ENCODE data around the gene CCDC7.
"Not testable (repeated sequence)": the region's sequence is repeated elsewhere in the genome, so short reads cannot be mapped to it uniquely, and the experiment has no call there.

Gene CCDC7

DNA sequence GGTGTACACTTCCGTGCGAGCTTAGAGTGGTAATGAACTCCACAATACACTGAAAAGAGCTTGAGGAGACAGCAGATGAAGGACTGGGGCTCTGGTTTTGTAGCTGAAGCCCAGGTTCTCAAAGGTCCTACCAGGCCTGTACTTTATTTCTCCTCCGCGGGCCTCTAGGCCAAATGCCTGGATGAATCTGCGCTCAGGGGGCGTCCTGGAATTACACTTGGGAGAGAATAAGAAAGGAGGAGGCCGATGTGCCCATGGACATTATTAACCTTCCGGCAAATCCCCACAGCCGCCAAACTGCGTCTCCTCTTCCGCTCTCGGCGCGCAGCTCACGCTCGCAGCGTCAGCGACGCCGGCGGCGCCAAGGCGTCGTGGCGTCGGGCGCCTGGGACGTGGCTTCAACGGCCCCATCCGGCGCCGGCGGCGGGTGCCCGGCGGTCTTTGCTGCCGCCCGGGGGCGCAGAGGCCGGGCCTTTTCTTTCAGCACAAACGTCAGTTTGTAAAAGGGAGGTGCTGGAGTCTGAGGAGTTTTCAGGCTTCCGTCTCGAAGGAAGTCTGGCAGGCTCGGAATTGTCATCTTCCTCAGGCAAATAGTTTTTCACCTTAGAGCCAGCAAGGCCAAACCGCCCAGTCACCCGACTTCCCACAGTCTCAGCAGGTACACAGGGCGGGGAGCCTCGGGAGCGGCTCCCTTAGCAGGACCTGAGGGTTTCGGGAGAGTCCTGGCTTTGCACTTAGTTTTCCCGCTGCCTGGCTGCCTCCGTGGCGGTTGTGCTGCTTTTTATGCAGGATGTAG lies at the start of gene CCDC7:
CCDC7 (plus strand) TSS at position 401 of the 796 bp plus-strand sequence. CDS start 5,503 bp downstream, outside the sequence.
- peak; percentile 87 to 88 for DNase-seq

DNA sequence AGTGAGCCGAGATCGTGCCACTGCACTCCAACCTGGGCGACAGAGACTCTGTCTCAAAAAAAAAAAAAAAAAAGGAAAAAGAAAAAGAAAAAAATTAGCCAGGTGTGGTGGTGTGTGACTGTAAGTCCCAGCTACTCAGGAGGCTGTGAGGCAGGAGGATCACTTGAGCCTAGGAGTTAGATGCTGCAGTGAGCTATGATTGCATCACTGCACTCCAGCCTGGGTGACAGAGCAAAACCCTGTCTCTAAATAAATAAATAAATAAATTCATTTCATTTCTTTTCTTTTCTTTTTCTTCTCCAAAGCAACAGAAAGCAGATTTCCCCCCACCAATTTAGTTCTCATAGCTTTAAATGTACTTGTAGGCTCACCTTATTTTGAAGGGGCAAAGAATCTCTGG lies 48.8 kb upstream of the CCDC7 start:
- not testable (repeated sequence) for DNase-seq

DNA sequence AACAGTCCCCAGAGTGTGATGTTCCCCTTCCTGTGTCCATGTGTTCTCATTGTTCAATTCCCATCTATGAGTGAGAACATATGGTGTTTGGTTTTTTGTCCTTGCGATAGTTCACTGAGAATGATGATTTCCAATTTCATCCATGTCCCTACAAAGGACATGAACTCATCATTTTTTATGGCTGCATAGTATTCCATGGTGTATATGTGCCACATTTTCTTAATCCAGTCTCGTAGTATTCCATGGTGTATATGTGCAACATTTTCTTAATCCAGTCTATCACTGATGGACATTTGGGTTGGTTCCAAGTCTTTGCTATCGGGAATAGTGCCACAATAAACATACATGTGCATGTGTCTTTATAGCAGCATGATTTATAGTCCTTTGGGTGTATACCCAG lies 46.2 kb upstream of the CCDC7 start:
- DNase-seq = not testable (repeated sequence)

GRCh38 chr10:32400961-32401360 lies 45.0 kb upstream of the CCDC7 start:
- no peak for DNase-seq

DNA sequence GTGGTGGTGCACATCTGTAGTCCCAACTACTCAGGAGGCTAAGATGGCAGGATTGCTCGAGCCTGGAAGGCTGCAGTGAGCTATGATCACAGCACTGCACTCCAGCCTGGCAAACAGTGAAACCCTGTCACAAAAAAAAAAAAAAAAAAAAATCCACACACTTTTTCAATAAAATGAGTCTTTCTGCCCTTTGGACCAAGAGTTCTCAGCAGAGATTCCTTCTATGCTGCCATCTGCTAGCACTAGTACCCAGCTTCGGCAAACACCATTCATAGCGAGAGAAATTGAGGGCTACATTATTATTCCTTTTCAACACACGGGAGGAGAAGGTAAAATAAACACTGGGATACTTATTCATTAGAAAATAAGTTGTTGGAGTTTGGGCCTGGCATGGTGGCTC lies 43.4 kb upstream of the CCDC7 start:
- no peak for DNase-seq

DNA sequence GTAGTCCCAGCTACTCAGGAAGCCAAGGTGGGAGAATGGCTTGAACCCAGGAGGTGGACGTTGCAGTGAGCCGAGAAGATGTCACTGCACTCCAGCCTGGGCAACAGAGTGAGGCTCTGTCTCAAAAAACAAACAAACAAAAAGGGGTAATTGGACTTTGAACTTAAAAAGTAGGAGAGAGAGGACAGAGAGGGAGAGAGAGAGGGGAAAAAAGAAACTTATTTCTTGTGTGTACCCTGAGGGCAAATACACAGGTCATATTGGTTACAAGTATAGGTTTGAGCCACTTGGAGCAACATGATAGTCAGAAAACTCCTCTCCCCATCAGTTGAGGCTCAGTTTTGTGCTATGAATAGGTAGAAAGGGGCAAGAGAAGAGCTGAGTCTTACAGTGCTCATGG lies 42.8 kb upstream of the CCDC7 start:
- no peak for DNase-seq

DNA sequence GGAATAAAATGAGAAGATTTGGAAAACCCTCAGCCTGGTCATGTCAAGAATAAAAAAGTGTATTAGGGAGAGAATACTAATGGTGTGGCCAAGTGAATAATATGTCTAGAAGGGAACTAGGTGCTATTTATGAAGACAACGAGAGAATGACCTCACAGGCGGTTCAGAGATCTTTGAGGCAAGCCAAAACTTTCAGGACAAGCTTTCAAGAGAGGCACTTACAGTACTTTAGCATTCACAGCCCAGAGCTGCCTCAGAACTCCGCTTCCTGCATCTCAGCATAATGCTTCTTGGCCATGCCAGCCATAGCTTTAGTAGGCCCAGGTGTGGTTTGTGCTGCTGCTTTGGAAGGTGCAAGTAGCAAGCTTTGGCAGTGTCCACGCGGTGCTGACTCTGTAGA lies 37.2 kb upstream of the CCDC7 start:
- no peak for DNase-seq

GRCh38 chr10:32409741-32410140 lies 36.2 kb upstream of the CCDC7 start:
- DNase-seq = no peak

- no peak for DNase-seq
Observed at GRCh38 chr10:32410569-32410968, 35.4 kb upstream of the CCDC7 start.

GRCh38 chr10:32411797-32412498 lies 34.0 kb upstream of the CCDC7 start:
- DNase-seq = no peak

DNA sequence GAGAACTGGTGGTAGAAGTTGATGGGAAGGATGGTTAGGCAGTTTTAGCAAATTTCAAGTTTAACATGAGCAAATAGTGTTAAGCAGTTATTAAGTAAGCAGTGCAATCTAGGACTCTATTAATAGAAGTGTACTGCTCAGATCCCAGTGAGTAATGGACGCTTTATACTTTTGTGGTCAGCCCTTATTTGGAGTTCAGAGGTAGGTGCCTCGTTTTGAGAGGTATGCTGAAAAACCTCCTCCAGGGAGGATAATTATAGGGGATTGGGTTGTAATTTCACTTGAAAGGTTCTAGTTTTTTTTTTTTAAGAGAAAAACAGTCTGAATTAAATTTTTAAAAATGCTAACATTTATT lies 33.5 kb upstream of the CCDC7 start:
- no peak for DNase-seq

DNA sequence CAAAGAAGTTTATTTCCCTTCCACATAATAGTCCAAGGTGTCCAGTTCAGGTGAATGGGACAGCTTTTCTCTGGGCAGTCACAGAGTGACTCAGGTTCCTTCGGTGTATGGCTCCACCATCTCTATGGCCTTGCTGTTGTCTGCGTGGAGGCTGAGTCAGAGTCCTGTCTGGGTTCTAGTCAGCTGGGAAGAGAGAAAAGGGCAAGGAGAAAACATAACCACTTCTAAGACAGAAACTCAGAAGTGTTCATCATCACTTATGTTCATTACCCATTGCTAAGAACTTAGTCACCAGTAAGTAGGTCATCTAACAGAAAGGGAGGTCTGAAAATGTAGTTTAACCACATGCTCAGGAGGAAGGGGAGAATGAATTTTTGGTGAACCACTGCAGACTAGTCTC lies 32.4 kb upstream of the CCDC7 start:
- DNase-seq = no peak

- DNase-seq = no peak
Observed at GRCh38 chr10:32415361-32415760, 30.6 kb upstream of the CCDC7 start.

DNA sequence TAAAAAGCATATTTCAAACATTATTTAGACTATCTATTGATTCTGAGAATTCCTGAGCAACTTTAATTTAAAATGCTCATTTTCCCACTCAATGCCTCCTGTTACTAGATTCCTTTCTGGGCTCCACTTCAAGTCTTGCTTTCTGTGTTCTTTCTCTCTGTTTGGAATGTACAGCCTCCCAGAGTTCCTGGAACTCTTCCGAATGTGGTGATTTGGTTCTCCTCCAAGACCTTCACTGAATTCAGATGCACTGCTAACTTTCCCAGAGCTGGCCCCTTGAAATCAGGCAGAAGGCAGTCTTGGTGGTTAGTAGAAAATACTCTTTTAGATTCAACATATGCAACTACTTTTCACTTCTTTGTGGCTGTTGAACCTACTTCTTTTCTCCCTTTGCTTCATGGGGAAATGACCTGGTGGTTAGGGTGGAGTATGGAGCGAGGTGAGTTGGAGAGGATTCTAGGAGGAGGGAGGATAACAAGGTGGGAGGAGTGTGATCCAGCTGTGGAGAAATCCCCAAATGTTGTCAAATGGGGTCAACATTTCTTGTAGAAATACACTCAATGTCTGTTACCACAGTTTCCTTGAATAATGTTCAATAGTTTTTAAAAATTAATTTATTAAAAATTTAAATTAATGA lies 27.9 kb upstream of the CCDC7 start:
- DNase-seq = no peak

- no peak for DNase-seq
Observed at GRCh38 chr10:32418572-32418971, 27.4 kb upstream of the CCDC7 start.

DNA sequence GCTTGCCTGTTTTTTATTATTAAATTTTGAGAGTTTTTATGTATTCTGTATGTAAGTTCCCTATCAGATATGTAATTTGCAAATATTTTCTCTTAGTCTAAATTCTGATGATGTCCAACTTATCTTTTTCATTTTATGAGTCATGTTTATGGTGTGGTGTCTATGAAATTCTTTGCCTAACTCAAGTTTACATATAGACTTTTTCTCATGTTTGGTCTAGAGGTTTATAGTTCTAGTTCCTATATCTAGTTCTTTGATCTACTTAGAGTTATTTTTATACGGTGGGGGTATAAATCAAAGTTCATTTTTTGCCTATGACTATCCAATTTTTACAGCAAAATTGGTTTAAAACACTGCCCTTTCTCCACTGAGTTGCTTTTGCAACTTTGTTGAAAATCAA lies 26.3 kb upstream of the CCDC7 start:
- no peak for DNase-seq

- no peak for DNase-seq
Observed at GRCh38 chr10:32426186-32426585, 19.8 kb upstream of the CCDC7 start.

DNA sequence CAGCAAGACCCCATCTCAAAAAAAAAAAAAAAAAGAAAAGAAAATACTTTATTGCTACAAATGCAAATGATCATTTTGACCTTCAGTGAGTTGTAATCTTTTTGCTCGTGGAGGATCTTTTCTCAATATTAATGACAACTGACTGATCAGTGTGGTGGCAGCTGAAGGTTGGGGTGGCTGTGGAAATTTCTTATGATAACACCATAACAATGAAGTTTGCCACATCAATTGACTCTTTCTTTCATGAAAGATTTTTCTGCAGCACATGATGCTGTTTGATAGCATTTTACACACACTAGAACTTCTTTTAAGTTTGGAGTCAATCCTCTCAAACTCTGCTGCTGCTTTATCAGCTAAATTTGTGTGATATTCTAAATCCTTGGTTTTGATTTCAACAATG lies 12.4 kb upstream of the CCDC7 start:
- no peak for DNase-seq

DNA sequence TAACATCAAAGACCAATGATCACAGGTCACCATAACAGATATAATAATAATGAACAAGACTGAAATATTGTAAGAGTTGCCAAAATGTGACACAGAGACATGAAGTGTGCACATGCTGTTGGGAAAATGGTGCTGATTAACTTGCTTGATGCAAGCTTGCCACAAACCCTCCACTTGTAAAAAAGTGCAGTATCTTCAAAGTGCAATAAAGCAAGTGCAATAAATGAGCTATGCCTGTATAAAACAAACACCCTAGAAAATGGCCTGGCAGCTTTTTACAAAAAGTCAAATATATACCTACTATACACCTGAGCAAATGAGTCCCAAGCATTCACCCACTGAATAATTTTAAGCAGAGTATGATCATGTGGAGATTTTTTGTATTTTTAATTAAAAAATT lies 9.7 kb upstream of the CCDC7 start:
- DNase-seq = no peak

- DNase-seq = no peak
Observed at GRCh38 chr10:32437334-32437733, 8.6 kb upstream of the CCDC7 start.

DNA sequence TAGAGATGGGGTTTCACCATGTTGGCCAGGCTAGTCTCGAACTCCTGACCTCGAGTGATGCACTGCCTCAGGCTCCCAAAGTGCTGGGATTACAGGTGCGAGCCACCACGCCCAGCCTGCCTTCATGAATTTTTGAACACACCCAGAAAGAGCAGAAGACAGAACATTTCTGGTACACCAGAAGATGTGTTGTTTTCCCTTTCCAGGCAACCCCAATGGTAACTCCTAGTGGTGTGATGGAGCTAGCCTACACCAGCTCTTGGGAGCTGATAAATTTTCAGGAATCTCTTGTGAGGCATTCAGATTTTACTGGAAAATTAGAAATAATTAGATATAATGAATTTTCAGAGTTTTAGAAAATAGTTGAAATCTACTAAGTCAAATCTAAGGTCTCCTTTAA lies 904 bp upstream of the CCDC7 start:
- DNase-seq = no peak

GRCh38 chr10:32446536-32447406 lies 831 bp downstream of the CCDC7 start:
- peak in 1 of 2 donors; percentile 13 for DNase-seq

DNA sequence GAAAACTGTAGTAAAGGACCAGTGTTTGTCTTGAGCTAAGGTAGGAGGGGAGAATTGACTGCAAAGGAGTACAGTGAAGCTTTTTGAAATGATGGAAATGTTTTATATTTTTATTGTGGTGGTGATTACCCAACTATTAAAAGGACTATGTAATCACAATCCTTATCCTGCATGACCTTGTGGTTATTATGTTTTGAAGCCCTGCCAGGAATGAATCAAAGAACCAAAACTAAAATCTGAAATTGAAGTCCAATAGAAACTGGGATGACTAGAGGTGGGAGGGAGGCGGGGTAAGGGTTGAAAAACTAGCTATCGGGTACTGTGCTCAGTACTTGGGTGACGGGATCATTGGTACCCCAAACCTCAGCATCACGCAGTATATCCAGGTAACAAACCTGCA lies 8.2 kb downstream of the CCDC7 start:
- DNase-seq = no peak
